Endodermal cell (in vitro differentiated cells): ENCODE results near the gene ZNF25. TPM values are rescaled to one million over a fixed set of nuclear protein-coding genes. Genes with fewer than 3 reads are reported as not detected.

Experiments
- DNase-seq: peaks from one replicate; pipeline ENCODE4 v3.0.0-alpha.2; 2017
- H3K27ac ChIP-seq: 2 replicates; pipeline ENCODE4 v1.5.1; 2013; ENCODE audit warnings: mild to moderate bottlenecking, low read depth, low read length, moderate library complexity
- H3K27me3 ChIP-seq: 2 replicates; pipeline ENCODE4 v1.6.1; 2013; ENCODE audit warnings: mild to moderate bottlenecking, low read length, moderate library complexity; ENCODE audit not compliant: insufficient read depth, control insufficient read depth, poor library complexity, severe bottlenecking
- H3K36me3 ChIP-seq: 2 replicates; pipeline ENCODE4 v1.7.0; 2013; ENCODE audit warnings: mild to moderate bottlenecking, low read length, moderate library complexity; ENCODE audit not compliant: control insufficient read depth, insufficient read depth
- H3K4me1 ChIP-seq: one replicate; pipeline ENCODE4 v1.7.0; 2013; ENCODE audit warnings: low read length; ENCODE audit not compliant: control insufficient read depth, insufficient read depth
- H3K4me3 ChIP-seq: 2 replicates; pipeline ENCODE4 v1.5.1; 2013; ENCODE audit warnings: mild to moderate bottlenecking, low read length, moderate library complexity
- H3K9ac ChIP-seq: 2 replicates; pipeline ENCODE4 v1.6.1; 2013; ENCODE audit warnings: mild to moderate bottlenecking, low read length, moderate library complexity; ENCODE audit not compliant: poor library complexity, severe bottlenecking; ENCODE audit errors: extremely low read depth
- H3K9me3 ChIP-seq: 2 replicates; pipeline ENCODE4 v1.6.1; 2013; ENCODE audit warnings: mild to moderate bottlenecking, low read length, moderate library complexity; ENCODE audit not compliant: control insufficient read depth
- H3K27ac Mint-ChIP-seq: 2 replicates; pipeline ENCODE4 v1.8.0; 2020; ENCODE audit warnings: mixed read lengths
- H3K27me3 Mint-ChIP-seq: 2 replicates; pipeline ENCODE4 v1.8.0; 2021; ENCODE audit warnings: mild to moderate bottlenecking, mixed read lengths; ENCODE audit not compliant: insufficient read depth
- H3K36me3 Mint-ChIP-seq: 2 replicates; pipeline ENCODE4 v1.8.0; 2020; ENCODE audit warnings: low read depth, mixed read lengths
- H3K4me1 Mint-ChIP-seq: 2 replicates; pipeline ENCODE4 v1.8.0; 2020; ENCODE audit warnings: mixed read lengths
- H3K4me3 Mint-ChIP-seq: 2 replicates; pipeline ENCODE4 v1.8.0; 2020; ENCODE audit warnings: mild to moderate bottlenecking, moderate library complexity, mixed read lengths
- H3K9me3 Mint-ChIP-seq: 2 replicates; pipeline ENCODE4 v1.8.0; 2020; ENCODE audit warnings: mild to moderate bottlenecking, mixed read lengths
- CTCF ChIP-seq: fragments of 200-600 bp; sonication (generic); conservative IDR thresholded peaks from 2 replicates; pipeline ENCODE4 v1.5.0; 2021; ENCODE audit warnings: antibody characterized with exemption, mild to moderate bottlenecking
- WGBS, 2 experiments: methylation state at CpG; one replicate each; pipeline versions ENCODE4 v1.1.5 to v1.1.7; 2013; ENCODE audit warnings: missing lambda C conversion rate in 2 of 2, mixed read lengths in 1 of 2; ENCODE audit not compliant: insufficient coverage in 1 of 2, insufficient read length in 1 of 2; 5-methylcytosine and 5-hydroxymethylcytosine counted together
- total RNA-seq, 2 donors: library from RNA; stranded (reverse); fragmentation: NEBNext Ultra II Directional in 1 of 2; extraction: Animal tissue kit (Norgen Biotek cat#: 25700) in 1 of 2; gene quantifications; 2 replicates in 1 of 2; 3 replicates in 1 of 2; pipeline ENCODE4 v1.2.1, GENCODE V29; 2021

ZNF25 gene
- total RNA-seq, 2 donors from 2014 or later: 0.55 to 1.8 TPM

GRCh38 chr10:37952043-37952755 lies 24.2 kb downstream of the ZNF25 start:
- no peak for DNase-seq
- peaks cover 96% of the 10 kb centered on the region for H3K9me3 Mint-ChIP-seq
- WGBS, 2 experiments: 87% methylated on average over 2 of the region's 2 CpGs; no CpG with 5 or more reads in 1 of the 2 experiments
- no peaks in the 10 kb centered on the region for H3K27me3 ChIP-seq
- no peaks in the 10 kb centered on the region for H3K4me1 ChIP-seq
- no peaks in the 10 kb centered on the region for H3K27me3 Mint-ChIP-seq
- H3K36me3 ChIP-seq: no peaks in the 10 kb centered on the region
- H3K9me3 ChIP-seq: peaks cover 76% of the 10 kb centered on the region
- peaks cover 24% of the 10 kb centered on the region for H3K36me3 Mint-ChIP-seq
- TF ChIP-seq CTCF: no peak
- peak overlapping the region; percentile 22 for H3K4me3 ChIP-seq
- no peak overlapping the region for H3K9ac ChIP-seq
- H3K27ac ChIP-seq: no peak overlapping the region
- no peaks in the 10 kb centered on the region for H3K4me1 Mint-ChIP-seq
- H3K4me3 Mint-ChIP-seq: no peak overlapping the region
- H3K27ac Mint-ChIP-seq: no peak overlapping the region

GRCh38 chr10:37948210-37948609 lies 28.2 kb downstream of the ZNF25 start:
- no peak for DNase-seq
- Histone ChIP-seq H3K27me3 (no peaks in the 10 kb centered on the region), H3K9ac (no peak overlapping the region), H3K4me3 (peak overlapping the region; percentile 22), H3K9me3 (peaks cover 61% of the 10 kb centered on the region), H3K36me3 (no peaks in the 10 kb centered on the region), H3K27ac (no peak overlapping the region), H3K4me1 (no peaks in the 10 kb centered on the region)
- 62% methylated on average over 3 of the region's 3 CpGs; no CpG with 5 or more reads in 1 of the 2 experiments for WGBS, 2 experiments
- Mint-ChIP-seq H3K4me1 (no peaks in the 10 kb centered on the region), H3K36me3 (peaks cover 9% of the 10 kb centered on the region), H3K4me3 (no peak overlapping the region), H3K27ac (no peak overlapping the region), H3K9me3 (peaks cover 94% of the 10 kb centered on the region), H3K27me3 (no peaks in the 10 kb centered on the region)
- TF ChIP-seq CTCF: no peak

- Mint-ChIP-seq H3K36me3 (peaks cover 5% of the 10 kb centered on the region), H3K27me3 (no peaks in the 10 kb centered on the region), H3K4me3 (no peak overlapping the region), H3K9me3 (peaks cover 94% of the 10 kb centered on the region), H3K4me1 (no peaks in the 10 kb centered on the region), H3K27ac (no peak overlapping the region)
- Histone ChIP-seq H3K4me1 (no peaks in the 10 kb centered on the region), H3K27ac (no peak overlapping the region), H3K4me3 (no peak overlapping the region), H3K9ac (no peak overlapping the region), H3K9me3 (peaks cover 55% of the 10 kb centered on the region), H3K36me3 (no peaks in the 10 kb centered on the region), H3K27me3 (no peaks in the 10 kb centered on the region)
- no peak for TF ChIP-seq CTCF
- DNase-seq: no peak
These were observed 28.9 kb downstream of the ZNF25 start for GRCh38 chr10:37947526-37947925.
